Trophoblast cell (in vitro differentiated cells and primary cell): ENCODE measurements around the gene ME3.

Experiments used
- DNase-seq, 2 donors: peaks; one replicate each; pipeline ENCODE4 v3.0.0-alpha.2; 2016
- H2AFZ ChIP-seq: 2 replicates; pipeline ENCODE4 v1.6.1; 2013; ENCODE audit warnings: low read length, moderate library complexity, mild to moderate bottlenecking; ENCODE audit not compliant: insufficient read depth, poor library complexity
- H2AK5ac ChIP-seq: 2 replicates; pipeline ENCODE4 v1.6.1; 2013; ENCODE audit warnings: mild to moderate bottlenecking, low read length
- H2BK120ac ChIP-seq: 2 replicates; pipeline ENCODE4 v1.6.1; 2013; ENCODE audit warnings: low read length, mild to moderate bottlenecking, moderate library complexity; ENCODE audit not compliant: insufficient read depth, poor library complexity
- H2BK12ac ChIP-seq: 2 replicates; pipeline ENCODE4 v1.6.1; 2013; ENCODE audit warnings: mild to moderate bottlenecking, low read length, moderate library complexity
- H2BK5ac ChIP-seq: 2 replicates; pipeline ENCODE4 v1.6.1; 2013; ENCODE audit warnings: low read length, low read depth, moderate library complexity, mild to moderate bottlenecking; ENCODE audit not compliant: poor library complexity
- H3K14ac ChIP-seq: 2 replicates; pipeline ENCODE4 v1.6.1; 2013; ENCODE audit warnings: mild to moderate bottlenecking, low read length
- H3K18ac ChIP-seq: 2 replicates; pipeline ENCODE4 v1.6.1; 2013; ENCODE audit warnings: mild to moderate bottlenecking, low read length
- H3K23ac ChIP-seq: 2 replicates; pipeline ENCODE4 v1.6.1; 2013; ENCODE audit warnings: low read length
- H3K27ac ChIP-seq: 2 replicates; pipeline ENCODE4 v1.5.1; 2013; ENCODE audit warnings: low read depth, mild to moderate bottlenecking, inconsistent platforms, low read length, moderate library complexity
- H3K27me3 ChIP-seq: 2 replicates; pipeline ENCODE4 v1.6.1; 2013; ENCODE audit warnings: inconsistent platforms, mild to moderate bottlenecking, low read length, moderate library complexity; ENCODE audit not compliant: insufficient read depth
- H3K36me3 ChIP-seq, 2 experiments: 1 replicate in 1 of 2; 2 replicates in 1 of 2; pipeline ENCODE4 v1.6.1; 2013; ENCODE audit warnings: low read length in 2 of 2, mild to moderate bottlenecking in 2 of 2, moderate library complexity in 1 of 2; ENCODE audit not compliant: insufficient read depth in 2 of 2, control insufficient read depth in 1 of 2
- H3K4ac ChIP-seq: 2 replicates; pipeline ENCODE4 v1.6.1; 2013; ENCODE audit warnings: low read depth, mild to moderate bottlenecking, low read length, moderate library complexity
- H3K4me1 ChIP-seq, 2 experiments: 1 replicate in 1 of 2; 2 replicates in 1 of 2; pipeline ENCODE4 v1.6.1; 2013; ENCODE audit warnings: low read length in 2 of 2, mild to moderate bottlenecking in 2 of 2, moderate library complexity in 1 of 2; ENCODE audit not compliant: insufficient read depth in 2 of 2, control insufficient read depth in 1 of 2
- H3K4me2 ChIP-seq: 2 replicates; pipeline ENCODE4 v1.6.1; 2013; ENCODE audit warnings: inconsistent platforms, mild to moderate bottlenecking, low read length, moderate library complexity
- H3K4me3 ChIP-seq: 2 replicates; pipeline ENCODE4 v1.5.1; 2013; ENCODE audit warnings: mild to moderate bottlenecking, low read depth, low read length, inconsistent platforms
- H3K79me1 ChIP-seq: one replicate; pipeline ENCODE4 v1.6.1; 2013; ENCODE audit warnings: low read length
- H3K79me2 ChIP-seq: 2 replicates; pipeline ENCODE4 v1.6.1; 2013; ENCODE audit warnings: low read length, mild to moderate bottlenecking; ENCODE audit not compliant: control insufficient read depth, insufficient read depth, poor library complexity
- H3K9ac ChIP-seq: 2 replicates; pipeline ENCODE4 v1.6.1; 2013; ENCODE audit warnings: mild to moderate bottlenecking, low read length
- H3K9me3 ChIP-seq: 2 replicates; pipeline ENCODE4 v1.6.1; 2013; ENCODE audit warnings: low read depth, mild to moderate bottlenecking, control low read depth, inconsistent platforms, low read length; ENCODE audit not compliant: insufficient read depth
- H4K12ac ChIP-seq: 2 replicates; pipeline ENCODE4 v1.6.1; 2013; ENCODE audit warnings: low read depth, mild to moderate bottlenecking, low read length, moderate library complexity
- H4K8ac ChIP-seq: 2 replicates; pipeline ENCODE4 v1.6.1; 2013; ENCODE audit warnings: low read depth, mild to moderate bottlenecking, low read length, moderate library complexity
- H4K91ac ChIP-seq: one replicate; pipeline ENCODE4 v1.6.1; 2013; ENCODE audit warnings: low read depth, mild to moderate bottlenecking, low read length, moderate library complexity
- WGBS: extraction: QIAGEN DNeasy Blood & Tissue Kit; methylation state at CpG from one replicate; pipeline ENCODE4 v1.1.7; 2013; ENCODE audit warnings: missing lambda C conversion rate; ENCODE audit not compliant: insufficient read length, insufficient coverage; ENCODE audit errors: extremely low coverage; 5-methylcytosine and 5-hydroxymethylcytosine counted together

ME3 gene

DNA sequence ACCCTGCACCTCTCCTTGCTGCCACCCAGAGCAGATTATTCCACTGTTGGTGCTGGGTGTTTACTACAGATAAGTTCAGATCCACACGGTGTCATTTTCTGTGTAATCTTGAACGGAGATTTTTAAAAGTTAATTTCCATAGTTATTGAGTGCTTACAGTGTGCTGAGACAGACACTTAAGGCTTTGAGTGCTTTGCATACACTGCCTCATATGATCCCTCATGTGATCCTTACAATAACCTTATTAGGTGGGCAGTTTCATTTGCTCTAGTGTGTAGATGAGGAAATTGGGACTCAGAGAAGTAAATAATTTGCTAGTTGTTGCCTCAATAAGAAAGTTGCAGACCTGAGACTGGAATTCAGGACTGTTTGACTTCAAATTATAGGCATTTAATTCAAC, 32.3 kb upstream of the ME3 start:
- H3K14ac ChIP-seq = no peak overlapping the region
- H3K4me2 ChIP-seq = no peak overlapping the region
- H4K91ac ChIP-seq = no peak overlapping the region
- no peak overlapping the region for H2AFZ ChIP-seq
- H3K9me3 ChIP-seq = no peaks in the 10 kb centered on the region
- DNase-seq = no peak
- H3K4me3 ChIP-seq = no peak overlapping the region
- no peaks in the 10 kb centered on the region for H3K36me3 ChIP-seq
- H2BK5ac ChIP-seq = no peak overlapping the region
- H3K27me3 ChIP-seq = no peaks in the 10 kb centered on the region
- no peak overlapping the region for H2AK5ac ChIP-seq
- H3K4me1 ChIP-seq = no peaks in the 10 kb centered on the region
- H4K12ac ChIP-seq = no peak overlapping the region
- no peaks in the 10 kb centered on the region for H3K79me2 ChIP-seq
- H3K9ac ChIP-seq = no peak overlapping the region
- WGBS = no CpG with 5 or more reads among the region's 2 CpGs
- H3K23ac ChIP-seq = no peak overlapping the region
- H3K18ac ChIP-seq = no peak overlapping the region
- no peak overlapping the region for H3K27ac ChIP-seq
- no peak overlapping the region for H2BK120ac ChIP-seq
- no peak overlapping the region for H4K8ac ChIP-seq
- H2BK12ac ChIP-seq = no peak overlapping the region
- H3K79me1 ChIP-seq = no peaks in the 10 kb centered on the region
- H3K4ac ChIP-seq = no peak overlapping the region

DNA sequence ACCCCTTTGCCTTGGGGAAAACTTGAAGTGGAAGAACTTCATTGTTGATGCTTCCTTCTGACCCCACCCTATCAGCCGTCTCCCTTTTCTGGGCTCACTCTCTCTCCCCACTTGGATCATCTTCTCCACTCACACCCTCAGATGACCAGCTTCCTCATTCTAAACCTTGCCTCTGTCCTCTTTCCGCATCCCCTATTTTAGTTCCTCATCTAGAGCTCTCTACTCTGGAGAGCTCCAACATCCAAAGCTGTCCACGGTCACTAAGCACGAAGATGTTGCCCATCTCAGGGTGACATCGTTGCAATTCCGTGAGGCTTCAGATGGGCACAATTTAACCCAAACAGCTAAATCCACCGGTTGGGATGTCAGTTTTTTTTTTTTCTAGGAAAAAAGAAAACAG, 31.6 kb upstream of the ME3 start:
- Histone ChIP-seq H3K4me3 (no peak overlapping the region), H2AFZ (no peak overlapping the region), H3K18ac (no peak overlapping the region), H3K27me3 (no peaks in the 10 kb centered on the region), H4K8ac (no peak overlapping the region), H2BK12ac (no peak overlapping the region), H3K4me2 (no peak overlapping the region), H3K14ac (no peak overlapping the region), H2BK5ac (no peak overlapping the region), H2BK120ac (no peak overlapping the region), H3K36me3 (no peaks in the 10 kb centered on the region), H2AK5ac (no peak overlapping the region), H3K9ac (no peak overlapping the region), H3K9me3 (no peaks in the 10 kb centered on the region), H4K91ac (no peak overlapping the region), H4K12ac (no peak overlapping the region), H3K27ac (no peak overlapping the region), H3K79me2 (no peaks in the 10 kb centered on the region), H3K79me1 (no peaks in the 10 kb centered on the region), H3K23ac (no peak overlapping the region), H3K4me1 (peaks cover 0 to 5% of the 10 kb centered on the region in 2 experiments), H3K4ac (no peak overlapping the region)
- no CpG with 5 or more reads among the region's 7 CpGs for WGBS
- DNase-seq = no peak

DNA sequence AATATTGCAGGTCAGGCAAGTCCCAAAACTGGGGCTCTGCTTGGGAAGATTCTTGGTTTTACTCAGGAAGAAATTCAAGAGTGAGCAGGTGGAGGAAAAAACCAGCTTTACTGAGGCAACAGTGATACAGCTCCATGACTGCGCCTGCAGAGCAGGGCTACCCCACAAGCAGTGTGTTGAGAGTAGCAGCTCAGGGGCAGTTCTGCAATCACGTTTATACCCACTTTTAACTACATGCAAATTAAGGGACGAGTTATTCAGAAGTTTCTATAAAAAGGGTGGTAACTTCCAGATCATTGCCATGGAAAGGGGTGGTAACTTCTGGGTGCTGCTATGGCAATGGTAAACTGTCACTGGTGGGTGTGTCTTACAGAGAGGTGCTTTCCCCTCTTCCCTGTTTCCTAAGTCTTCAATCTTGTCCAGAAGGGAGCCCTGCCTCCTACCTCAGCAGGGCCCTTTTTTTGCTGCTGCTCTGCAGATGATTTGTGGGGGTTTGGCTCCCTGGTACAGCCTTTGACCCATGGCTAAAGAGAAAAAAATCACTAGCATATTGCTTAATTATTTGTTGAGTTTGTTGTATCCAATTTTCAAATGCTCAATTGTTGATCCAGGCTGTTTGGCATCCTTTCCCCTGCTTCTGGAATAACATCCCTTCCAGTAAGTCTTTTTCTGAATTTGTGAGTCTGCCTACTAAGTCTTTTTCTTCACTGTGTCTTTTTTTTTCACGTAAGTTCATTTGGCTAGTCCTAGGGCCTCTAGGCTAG, 30.0 kb upstream of the ME3 start:
- H2AK5ac ChIP-seq = no peak overlapping the region
- no peaks in the 10 kb centered on the region for H3K27me3 ChIP-seq
- no peak overlapping the region for H3K4me3 ChIP-seq
- H3K4ac ChIP-seq = no peak overlapping the region
- H3K79me1 ChIP-seq = no peaks in the 10 kb centered on the region
- H3K9me3 ChIP-seq = no peaks in the 10 kb centered on the region
- no peak overlapping the region for H4K12ac ChIP-seq
- no peak overlapping the region for H4K91ac ChIP-seq
- no peak overlapping the region for H3K9ac ChIP-seq
- H2BK120ac ChIP-seq = no peak overlapping the region
- no peak for DNase-seq
- H2AFZ ChIP-seq = no peak overlapping the region
- WGBS = no CpG with 5 or more reads among the region's 4 CpGs
- H3K36me3 ChIP-seq = no peaks in the 10 kb centered on the region
- no peak overlapping the region for H2BK12ac ChIP-seq
- no peak overlapping the region for H3K14ac ChIP-seq
- H3K23ac ChIP-seq = no peak overlapping the region
- no peak overlapping the region for H3K4me2 ChIP-seq
- H3K18ac ChIP-seq = no peak overlapping the region
- H2BK5ac ChIP-seq = no peak overlapping the region
- H3K4me1 ChIP-seq = peaks cover 0 to 5% of the 10 kb centered on the region in 2 experiments
- H3K27ac ChIP-seq = no peak overlapping the region
- H3K79me2 ChIP-seq = no peaks in the 10 kb centered on the region
- H4K8ac ChIP-seq = no peak overlapping the region

DNA sequence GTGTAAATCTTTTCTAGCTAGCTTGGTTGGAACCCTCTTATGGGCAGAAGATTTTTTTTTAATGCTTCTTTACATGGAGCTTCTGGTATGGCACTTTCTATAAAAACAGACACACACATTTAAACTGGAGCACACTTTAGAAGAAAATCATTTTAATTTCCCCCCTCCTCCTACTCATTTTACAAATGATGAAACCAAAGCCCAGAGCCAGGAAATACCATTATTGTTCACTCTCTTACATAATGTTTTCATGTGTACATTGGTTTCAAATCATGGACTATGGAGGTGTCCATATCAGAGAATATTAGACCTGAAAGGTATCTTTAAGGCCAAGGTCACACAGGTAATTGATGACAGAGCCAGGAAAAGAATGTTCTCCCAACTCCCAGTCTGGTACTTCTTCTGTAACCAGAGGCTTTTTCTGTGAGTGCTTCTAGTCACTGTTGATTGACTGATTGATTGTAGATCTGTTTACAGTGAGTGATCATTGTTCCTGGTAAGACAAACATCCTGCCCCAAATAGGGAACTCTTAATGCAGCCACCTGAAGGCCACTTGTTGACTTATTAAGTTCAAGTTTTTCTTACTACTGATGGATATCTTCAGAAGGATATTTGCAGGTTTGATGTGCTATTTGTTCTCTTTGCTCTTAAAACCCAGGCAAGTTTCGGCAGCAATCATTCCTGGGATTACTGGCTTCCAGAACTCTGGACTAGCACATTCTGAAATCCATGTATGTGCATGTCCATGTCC, 26.8 kb upstream of the ME3 start:
- Histone ChIP-seq H3K4ac (no peak overlapping the region), H3K23ac (no peak overlapping the region), H2BK5ac (no peak overlapping the region), H3K18ac (no peak overlapping the region), H3K4me2 (no peak overlapping the region), H3K9me3 (no peaks in the 10 kb centered on the region), H4K91ac (no peak overlapping the region), H3K27me3 (no peaks in the 10 kb centered on the region), H3K79me1 (peaks cover 8% of the 10 kb centered on the region), H2BK12ac (no peak overlapping the region), H3K79me2 (peaks cover 2% of the 10 kb centered on the region), H3K14ac (no peak overlapping the region), H2AK5ac (no peak overlapping the region), H3K9ac (no peak overlapping the region), H3K4me3 (no peak overlapping the region), H2AFZ (no peak overlapping the region), H3K27ac (no peak overlapping the region), H3K36me3 (no peaks in the 10 kb centered on the region), H4K8ac (no peak overlapping the region), H3K4me1 (peaks cover 4 to 12% of the 10 kb centered on the region in 2 experiments), H2BK120ac (no peak overlapping the region), H4K12ac (no peak overlapping the region)
- no peak for DNase-seq
- no CpG with 5 or more reads among the region's 1 CpG for WGBS
